Erythroblast (primary cell): ENCODE results near the gene ACTL8.

Experiments
- GATA1 ChIP-seq: IDR thresholded peaks from 2 replicates; pipeline ENCODE4 v1.6.1; 2011; ENCODE audit warnings: low read depth, mild to moderate bottlenecking, control low read depth, low read length, moderate library complexity
- POLR2A ChIP-seq: IDR thresholded peaks from 2 replicates; pipeline ENCODE4 v1.6.1; 2011; ENCODE audit warnings: mild to moderate bottlenecking, low read length

DNA sequence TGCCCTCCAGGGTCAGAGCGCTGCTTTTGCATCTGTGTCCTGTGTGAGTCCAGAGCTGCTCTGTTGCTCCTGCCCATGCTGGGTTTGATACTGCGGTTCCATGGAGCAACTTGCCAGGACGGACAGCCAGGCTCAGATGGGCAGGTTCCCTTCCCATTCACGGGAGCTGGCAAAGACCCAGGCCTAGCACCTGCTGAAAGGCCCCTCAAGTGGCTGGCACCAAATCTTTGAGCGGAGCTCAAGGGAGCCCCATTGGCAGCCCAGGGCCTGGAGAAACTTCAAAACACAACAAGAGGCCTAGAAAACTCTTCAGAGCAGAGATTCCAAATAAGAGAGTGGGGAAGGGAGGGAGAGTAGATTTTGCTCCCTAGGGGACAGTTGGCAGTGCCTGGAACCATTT, 97.2 kb downstream of the ACTL8 start:
- TF ChIP-seq POLR2A (no peak), GATA1 (no peak)
